OCI-LY7 (cell line): Measurements from ENCODE around the gene CBFA2T2. TPM values are rescaled to one million over a fixed set of nuclear protein-coding genes. Genes with fewer than 3 reads are reported as not detected.

ENCODE experiments used
- BruUV-seq: library from RNA; stranded (reverse); fragments of 400-500 nt; replicated peaks from 2 replicates; lab custom pipeline; 2021; lab: Mats Ljungman, UMichigan
- CTCF ChIA-PET: fragments of 300-600 bp; sonication (Branson Sonifier 250); formaldehyde crosslinking; loops from one replicate; lab custom pipeline; 2022; ENCODE audit warnings: antibody characterized with exemption; ENCODE audit not compliant: unreplicated experiment; lab: Charles Lee
- POLR2A ChIA-PET: fragments of 300-600 bp; sonication (Branson Sonifier 250); formaldehyde crosslinking; loops from one replicate; lab custom pipeline; 2022; ENCODE audit warnings: antibody characterized with exemption; lab: Charles Lee
- DNase-seq: peaks from one replicate; pipeline ENCODE4 v3.0.0-alpha.2; 2015; ENCODE audit warnings: low spot score
- H2AFZ ChIP-seq: fragments of 200-600 bp; sonication (generic), shearing (Covaris generic); 2 replicates; pipeline ENCODE4 v1.6.1; 2014; ENCODE audit warnings: mild to moderate bottlenecking, antibody characterized with exemption, low read length, moderate library complexity
- H3K27ac ChIP-seq: fragments of 200-600 bp; sonication (generic); 2 replicates; pipeline ENCODE4 v1.5.1; 2014; ENCODE audit warnings: mixed run types, low read depth, mild to moderate bottlenecking, moderate library complexity, low read length, inconsistent platforms; ENCODE audit not compliant: poor library complexity, severe bottlenecking
- H3K36me3 ChIP-seq: fragments of 200-600 bp; sonication (generic); 2 replicates; pipeline ENCODE4 v1.6.1; 2014; ENCODE audit warnings: mild to moderate bottlenecking, antibody characterized with exemption, low read length, moderate library complexity, mixed read lengths; ENCODE audit not compliant: insufficient read depth
- H3K4me1 ChIP-seq: fragments of 200-600 bp; sonication (generic); 2 replicates; pipeline ENCODE4 v1.5.1; 2014; ENCODE audit warnings: mild to moderate bottlenecking, low read length; ENCODE audit not compliant: insufficient read depth, poor library complexity, severe bottlenecking
- H3K4me2 ChIP-seq: fragments of 200-600 bp; sonication (generic); 2 replicates; pipeline ENCODE4 v1.6.1; 2014; ENCODE audit warnings: mild to moderate bottlenecking, low read length
- H3K4me3 ChIP-seq: fragments of 200-600 bp; sonication (generic); 2 replicates; pipeline ENCODE4 v1.5.1; 2014; ENCODE audit warnings: mild to moderate bottlenecking, low read depth, low read length; ENCODE audit not compliant: poor library complexity, severe bottlenecking
- H3K79me2 ChIP-seq: fragments of 200-600 bp; sonication (generic); 2 replicates; pipeline ENCODE4 v1.6.1; 2016; ENCODE audit warnings: low read depth, mild to moderate bottlenecking, low read length, moderate library complexity, mixed read lengths; ENCODE audit not compliant: insufficient read depth
- H3K9me2 ChIP-seq: fragments of 200-600 bp; sonication (generic); 2 replicates; pipeline ENCODE4 v1.6.1; 2016; ENCODE audit warnings: mild to moderate bottlenecking, low read length, mixed read lengths; ENCODE audit not compliant: insufficient read depth
- H3K9me3 ChIP-seq: fragments of 200-600 bp; sonication (generic); 2 replicates; pipeline ENCODE4 v1.6.1; 2014; ENCODE audit warnings: mild to moderate bottlenecking, mixed run types, low read length, mixed read lengths
- H4K20me1 ChIP-seq: fragments of 200-600 bp; sonication (generic); 2 replicates; pipeline ENCODE4 v1.6.1; 2014; ENCODE audit warnings: mild to moderate bottlenecking, antibody characterized with exemption, low read length, moderate library complexity, mixed read lengths; ENCODE audit not compliant: insufficient read depth
- CTCF ChIP-seq: fragments of 200-600 bp; sonication (generic); conservative IDR thresholded peaks from 2 replicates; pipeline ENCODE4 v1.5.1; 2014; ENCODE audit warnings: mild to moderate bottlenecking, antibody characterized with exemption, low read length, moderate library complexity, mixed read lengths
- EZH2phosphoT487 ChIP-seq: fragments of 200-600 bp; sonication (generic); IDR thresholded peaks from 2 replicates; pipeline ENCODE4 v1.6.1; 2018; ENCODE audit warnings: low read depth, borderline replicate concordance, mild to moderate bottlenecking, mixed run types, antibody characterized with exemption, low read length, moderate library complexity, mixed read lengths
- intact Hi-C: fragments of 100-400 bp; cut with micrococcal nuclease; formaldehyde crosslinking; loops from one replicate; pipeline ENCODE4 v1.10.0; 2022; ENCODE audit not compliant: unreplicated experiment
- total RNA-seq, 2 experiments: library from RNA; depleted of rRNA in 1 of 2; stranded (reverse); fragments of >200 nt in 1 of 2; shearing (Covaris generic) in 1 of 2; gene quantifications; 2 replicates each; pipeline ENCODE4 v1.2.3, GENCODE V29; 2014 to 2022

CBFA2T2 gene
- total RNA-seq, 2 experiments from 2014 or later: 20.7 to 32.9 TPM

- BruUV-seq: no TSS peak
- H3K27ac ChIP-seq: no peak overlapping the region
- H3K9me3 ChIP-seq: no peaks in the 10 kb centered on the region
- peaks cover 92% of the 10 kb centered on the region for H3K79me2 ChIP-seq
- POLR2A ChIA-PET: interaction anchor here (1.5 kb wide), 1 partner anchor 37 kb away, joined by 7 read pairs; no protein-coding TSS in a partner anchor
- H3K4me3 ChIP-seq: no peak overlapping the region
- 0 out of 2 replicates have a peak, but pooled peaks cover 4% of the 10 kb centered on the region for H4K20me1 ChIP-seq
- intact Hi-C loops: no loop called here
- CTCF ChIA-PET: no interaction called here
- H2AFZ ChIP-seq: no peak overlapping the region
- no peaks in the 10 kb centered on the region for H3K9me2 ChIP-seq
- DNase-seq: no peak
- peaks cover 47% of the 10 kb centered on the region for H3K4me1 ChIP-seq
- no peak overlapping the region for H3K4me2 ChIP-seq
- no peaks in the 10 kb centered on the region for H3K36me3 ChIP-seq
- no peak for TF ChIP-seq EZH2phosphoT487
These were observed 28.2 kb downstream of the CBFA2T2 start for GRCh38 chr20:33518071-33518470.

GRCh38 chr20:33521461-33521860 lies 31.6 kb downstream of the CBFA2T2 start:
- H3K79me2 ChIP-seq: peaks cover 85% of the 10 kb centered on the region
- H2AFZ ChIP-seq: no peak overlapping the region
- H3K27ac ChIP-seq: peak overlapping the region; percentile 1
- DNase-seq: peak; percentile 58
- H3K4me3 ChIP-seq: no peak overlapping the region
- H3K4me1 ChIP-seq: peaks cover 39% of the 10 kb centered on the region
- TF ChIP-seq CTCF (no peak), EZH2phosphoT487 (no peak)
- H3K36me3 ChIP-seq: peaks cover 17% of the 10 kb centered on the region
- CTCF ChIA-PET: no interaction called here
- POLR2A ChIA-PET: interaction anchor here (0.6 to 2.1 kb wide), 10 partner anchors 10 to 775 kb away, joined by 3 to 11 read pairs (median 3); no protein-coding TSS in a partner anchor
- intact Hi-C loops: no loop called here
- H3K9me2 ChIP-seq: no peaks in the 10 kb centered on the region
- H3K9me3 ChIP-seq: no peaks in the 10 kb centered on the region
- H3K4me2 ChIP-seq: peak overlapping the region; percentile 49
- no TSS peak for BruUV-seq
- H4K20me1 ChIP-seq: 0 out of 2 replicates have a peak, but pooled peaks cover 4% of the 10 kb centered on the region

GRCh38 chr20:33522256-33522820 lies 32.4 kb downstream of the CBFA2T2 start:
- POLR2A ChIA-PET: interaction anchor here (0.6 to 2.1 kb wide), 6 partner anchors 9 to 68 kb away, joined by 3 to 11 read pairs (median 4); no protein-coding TSS in a partner anchor
- Histone ChIP-seq H3K79me2 (peaks cover 76% of the 10 kb centered on the region), H3K9me2 (no peaks in the 10 kb centered on the region), H3K27ac (no peak overlapping the region), H4K20me1 (0 out of 2 replicates have a peak, but pooled peaks cover 4% of the 10 kb centered on the region), H3K4me1 (peaks cover 30% of the 10 kb centered on the region), H3K36me3 (peaks cover 17% of the 10 kb centered on the region), H3K4me2 (no peak overlapping the region), H3K4me3 (no peak overlapping the region), H2AFZ (no peak overlapping the region), H3K9me3 (no peaks in the 10 kb centered on the region)
- TF ChIP-seq CTCF (no peak), EZH2phosphoT487 (no peak)
- BruUV-seq: no TSS peak
- intact Hi-C loops: no loop called here
- no peak for DNase-seq
- CTCF ChIA-PET: no interaction called here
